ENCODE data around the gene CFAP73. TPM values are rescaled to one million over a fixed set of nuclear protein-coding genes. Genes with fewer than 3 reads are reported as not detected.

Gene CFAP73
- total RNA-seq, 2 experiments from 2014 or later = 1.7 to 1.9 TPM

- POLR2A ChIA-PET = interaction anchor here (1.1 kb wide), 1 partner anchor 53 kb away, joined by 3 read pairs; no protein-coding TSS in a partner anchor
- no peak overlapping the region for H3K27ac Mint-ChIP-seq
- intact Hi-C loops (cut with micrococcal nuclease) = no loop called here
Observed at GRCh38 chr12:113103756-113104450, 45.6 kb upstream of the CFAP73 start.

GRCh38 chr12:113104953-113105510 is 44.5 kb upstream of the CFAP73 start:
- intact Hi-C loops (cut with micrococcal nuclease) = no loop called here
- TF ChIP-seq CTCF (IDR thresholded peaks at IDR 0.05) = no peak
- peaks cover 14% of the 10 kb centered on the region for H3K4me1 Mint-ChIP-seq (ENCODE audit: low read depth)
- ChIA-PET CTCF (interaction anchor here (1.8 to 2.2 kb wide), 2 partner anchors 48 to 56 kb away, joined by 5 to 7 read pairs; no protein-coding TSS in a partner anchor), POLR2A (interaction anchor here (1.1 to 1.2 kb wide), 2 partner anchors 49 to 52 kb away, joined by 3 read pairs; no protein-coding TSS in a partner anchor)
- no peaks in the 10 kb centered on the region for H3K27me3 Mint-ChIP-seq
- no peak overlapping the region for H3K4me3 Mint-ChIP-seq
- H3K27ac Mint-ChIP-seq = no peak overlapping the region
- DNase-seq (no peak), ATAC-seq (no peak)
- H3K9me3 Mint-ChIP-seq = no peaks in the 10 kb centered on the region
- H3K36me3 Mint-ChIP-seq (ENCODE audit: low read depth) = no peaks in the 10 kb centered on the region

More at GRCh38 chr12:113103756-113104450, 45.6 kb upstream of the CFAP73 start:
- peak overlapping the region; percentile 57 for H3K4me3 Mint-ChIP-seq
- no peaks in the 10 kb centered on the region for H3K36me3 Mint-ChIP-seq (ENCODE audit: low read depth)
- TF ChIP-seq CTCF (IDR thresholded peaks at IDR 0.05) = no peak
- no peaks in the 10 kb centered on the region for H3K9me3 Mint-ChIP-seq
- CTCF ChIA-PET = interaction anchor here (0.9 to 2.2 kb wide), 6 partner anchors 14 to 111 kb away, joined by 3 to 7 read pairs (median 4); partner anchors contain the start of gene RASAL1
- H3K27me3 Mint-ChIP-seq = no peaks in the 10 kb centered on the region
- DNase-seq = peak; percentile 81
- peak; percentile 97 for ATAC-seq
- H3K4me1 Mint-ChIP-seq (ENCODE audit: low read depth) = peaks cover 10% of the 10 kb centered on the region

- H3K27me3 Mint-ChIP-seq = no peaks in the 10 kb centered on the region
- H3K4me1 Mint-ChIP-seq (ENCODE audit: low read depth) = peaks cover 18% of the 10 kb centered on the region
- H3K36me3 Mint-ChIP-seq (ENCODE audit: low read depth) = no peaks in the 10 kb centered on the region
- no peak for TF ChIP-seq CTCF (IDR thresholded peaks at IDR 0.05)
- H3K4me3 Mint-ChIP-seq = no peak overlapping the region
- ChIA-PET CTCF (no interaction called here), POLR2A (interaction anchor here (0.7 to 1.2 kb wide), 3 partner anchors 49 to 78 kb away, joined by 3 read pairs; no protein-coding TSS in a partner anchor)
- H3K9me3 Mint-ChIP-seq = no peaks in the 10 kb centered on the region
- DNase-seq = no peak
- no peak for ATAC-seq
- no peak overlapping the region for H3K27ac Mint-ChIP-seq
- intact Hi-C loops (cut with micrococcal nuclease) = no loop called here
Observed at GRCh38 chr12:113105606-113106271, 43.8 kb upstream of the CFAP73 start.

GRCh38 chr12:113106361-113106760 is 43.2 kb upstream of the CFAP73 start:
- Mint-ChIP-seq H3K4me1 (ENCODE audit: low read depth) (peaks cover 18% of the 10 kb centered on the region), H3K36me3 (ENCODE audit: low read depth) (no peaks in the 10 kb centered on the region), H3K27me3 (no peaks in the 10 kb centered on the region), H3K9me3 (no peaks in the 10 kb centered on the region), H3K27ac (no peak overlapping the region), H3K4me3 (no peak overlapping the region)
- DNase-seq = no peak
- no peak for ATAC-seq
- ChIA-PET POLR2A (interaction anchor here (0.7 to 0.9 kb wide), 2 partner anchors 64 to 77 kb away, joined by 3 read pairs; no protein-coding TSS in a partner anchor), CTCF (interaction anchor here (0.9 kb wide), 1 partner anchor 46 kb away, joined by 4 read pairs; no protein-coding TSS in a partner anchor)
- intact Hi-C loops (cut with micrococcal nuclease) = no loop called here
- TF ChIP-seq CTCF (IDR thresholded peaks at IDR 0.05) = no peak
